ENCODE results near the gene FAM83E.
A peak's percentile ranks its signal among the peaks of the same experiment; 100 is the strongest.
"Not testable (repeated sequence)": the region's sequence is repeated elsewhere in the genome, so short reads cannot be mapped to it uniquely, and the experiment has no call there.

The FAM83E gene

GRCh38 chr19:48595171-48595570 lies 19.7 kb downstream of the FAM83E start:
- Mint-ChIP-seq H3K4me3 (no peak overlapping the region), H3K9me3 (no peaks in the 10 kb centered on the region), H3K27ac (no peak overlapping the region), H3K4me1 (peaks cover 9% of the 10 kb centered on the region), H3K27me3 (peaks cover 10% of the 10 kb centered on the region), H3K36me3 (no peaks in the 10 kb centered on the region)
- ATAC-seq = no peak

DNA sequence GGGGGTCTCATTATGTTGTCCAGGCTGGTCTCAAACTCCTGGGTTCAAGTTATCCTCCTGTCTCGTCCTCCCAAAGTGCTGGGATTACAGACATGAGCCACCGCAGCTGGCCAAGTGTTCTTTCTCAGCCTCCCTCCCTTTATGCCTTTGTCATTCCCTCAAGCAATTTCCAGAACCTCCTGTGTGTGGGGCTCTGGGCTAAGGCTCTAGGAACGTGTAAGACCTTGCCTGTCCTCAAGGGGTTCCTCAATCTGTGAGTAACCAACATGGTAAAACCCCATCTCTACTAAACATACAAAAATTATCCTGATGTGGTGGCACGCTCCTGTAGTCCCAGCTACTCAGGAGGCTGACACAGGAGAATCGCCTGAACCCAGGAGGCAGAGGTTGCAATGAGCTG lies 23.9 kb downstream of the FAM83E start:
- ATAC-seq = no peak
- no peaks in the 10 kb centered on the region for H3K9me3 Mint-ChIP-seq
- H3K36me3 Mint-ChIP-seq = no peaks in the 10 kb centered on the region
- H3K4me1 Mint-ChIP-seq = peaks cover 11% of the 10 kb centered on the region
- H3K27me3 Mint-ChIP-seq = no peaks in the 10 kb centered on the region
- no peak overlapping the region for H3K27ac Mint-ChIP-seq
- no peak overlapping the region for H3K4me3 Mint-ChIP-seq

GRCh38 chr19:48588670-48589401 lies 26.0 kb downstream of the FAM83E start:
- Mint-ChIP-seq H3K4me3 (peak overlapping the region; percentile 72), H3K9me3 (peaks cover 3% of the 10 kb centered on the region), H3K27ac (peak overlapping the region; percentile 13), H3K27me3 (peaks cover 10% of the 10 kb centered on the region), H3K36me3 (no peaks in the 10 kb centered on the region), H3K4me1 (peaks cover 18% of the 10 kb centered on the region)
- peak; percentile 88 for ATAC-seq

DNA sequence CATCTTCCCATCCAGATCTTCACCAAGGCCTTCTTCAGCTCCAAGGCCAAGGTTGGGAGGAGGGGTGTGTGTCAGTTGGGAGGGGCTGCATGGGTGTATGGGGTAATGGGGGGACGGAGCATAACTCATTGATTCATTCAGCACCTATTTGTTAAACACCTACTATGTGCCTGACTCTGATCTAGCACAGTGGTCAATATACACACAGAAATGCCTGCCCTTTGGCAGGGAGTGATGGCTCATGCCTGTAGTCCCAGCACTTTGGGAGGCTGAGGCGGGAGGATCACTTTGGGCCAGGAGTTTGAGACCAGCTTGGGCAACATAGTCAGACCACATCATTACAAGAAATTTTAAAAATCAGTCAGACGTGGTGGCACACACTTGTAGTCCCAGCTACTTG lies 27.5 kb downstream of the FAM83E start:
- no peaks in the 10 kb centered on the region for H3K36me3 Mint-ChIP-seq
- H3K4me3 Mint-ChIP-seq = no peak overlapping the region
- H3K27me3 Mint-ChIP-seq = peaks cover 16% of the 10 kb centered on the region
- no peak overlapping the region for H3K27ac Mint-ChIP-seq
- ATAC-seq = no peak
- H3K9me3 Mint-ChIP-seq = peaks cover 3% of the 10 kb centered on the region
- H3K4me1 Mint-ChIP-seq = peaks cover 19% of the 10 kb centered on the region

- Mint-ChIP-seq H3K27me3 (peaks cover 19% of the 10 kb centered on the region), H3K27ac (no peak overlapping the region), H3K4me1 (peaks cover 8% of the 10 kb centered on the region), H3K4me3 (no peak overlapping the region), H3K9me3 (peaks cover 3% of the 10 kb centered on the region), H3K36me3 (no peaks in the 10 kb centered on the region)
- no peak for ATAC-seq
Measured at GRCh38 chr19:48582168-48582567, 32.7 kb downstream of the FAM83E start.

GRCh38 chr19:48578891-48579290 lies 36.0 kb downstream of the FAM83E start:
- Mint-ChIP-seq H3K4me3 (no peak overlapping the region), H3K9me3 (no peaks in the 10 kb centered on the region), H3K27me3 (peaks cover 10% of the 10 kb centered on the region), H3K27ac (no peak overlapping the region), H3K36me3 (no peaks in the 10 kb centered on the region), H3K4me1 (peaks cover 2% of the 10 kb centered on the region)
- no peak for ATAC-seq

DNA sequence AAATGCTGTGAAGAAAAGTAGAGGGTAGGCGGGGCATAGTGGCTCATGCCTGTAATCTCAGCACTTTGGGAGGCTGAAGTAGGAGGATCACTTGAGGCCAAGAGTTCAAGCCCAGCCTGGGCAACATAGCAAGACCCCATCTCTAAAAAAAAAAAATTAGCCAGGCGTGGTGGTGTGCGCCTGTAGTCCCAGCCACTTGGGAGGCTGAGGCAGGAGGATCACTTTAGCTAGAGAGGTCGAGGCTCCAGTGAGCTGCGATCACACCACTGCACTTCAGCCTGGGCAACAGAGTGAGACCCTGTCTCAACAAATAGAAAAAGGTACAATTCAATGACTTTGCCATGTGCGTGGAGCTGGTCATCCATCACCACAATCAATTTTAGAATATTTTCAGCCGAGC lies 37.0 kb downstream of the FAM83E start:
- H3K36me3 Mint-ChIP-seq, H3K9me3 Mint-ChIP-seq, ATAC-seq, H3K27ac Mint-ChIP-seq, H3K4me3 Mint-ChIP-seq, H3K27me3 Mint-ChIP-seq, H3K4me1 Mint-ChIP-seq: not testable (repeated sequence)

DNA sequence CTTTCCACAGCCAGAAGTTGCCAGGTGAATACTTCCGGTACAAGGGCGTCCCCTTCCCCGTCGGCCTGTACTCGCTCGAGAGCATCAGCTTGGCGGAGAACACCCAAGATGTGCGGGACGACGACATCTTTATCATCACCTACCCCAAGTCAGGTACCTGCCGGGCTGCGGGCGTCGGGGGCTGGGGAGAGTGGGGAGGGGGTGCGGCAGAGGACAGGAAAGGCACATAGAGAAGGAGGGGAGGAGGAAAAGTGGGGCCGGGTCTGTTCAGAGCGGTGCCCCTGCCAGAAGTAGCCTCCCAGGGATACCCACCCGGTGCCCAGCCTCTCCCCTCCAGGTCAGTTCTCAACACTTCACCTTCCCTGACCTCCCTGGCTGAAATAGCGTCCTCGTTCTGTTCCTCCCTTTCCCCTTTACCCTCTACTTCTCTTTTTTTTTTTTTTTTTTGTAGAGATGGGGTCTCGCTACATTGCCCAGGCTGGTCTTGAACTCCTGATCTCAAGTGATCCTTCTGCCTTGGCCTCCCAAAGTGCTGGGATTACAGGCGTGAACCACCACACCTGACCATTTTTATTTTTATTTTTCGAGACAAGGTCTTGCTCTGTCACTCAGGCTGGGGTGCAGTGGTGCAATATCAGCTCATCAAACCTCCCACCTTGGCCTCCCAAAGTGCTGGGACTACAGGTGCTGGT lies 38.8 kb downstream of the FAM83E start:
- H3K4me1 Mint-ChIP-seq = no peaks in the 10 kb centered on the region
- no peak overlapping the region for H3K27ac Mint-ChIP-seq
- H3K4me3 Mint-ChIP-seq = no peak overlapping the region
- no peaks in the 10 kb centered on the region for H3K27me3 Mint-ChIP-seq
- no peaks in the 10 kb centered on the region for H3K36me3 Mint-ChIP-seq
- H3K9me3 Mint-ChIP-seq = no peaks in the 10 kb centered on the region
- ATAC-seq = no peak

GRCh38 chr19:48573163-48573505 lies 41.7 kb downstream of the FAM83E start:
- H3K27me3 Mint-ChIP-seq = peaks cover 7% of the 10 kb centered on the region
- H3K4me3 Mint-ChIP-seq = no peak overlapping the region
- H3K36me3 Mint-ChIP-seq = no peaks in the 10 kb centered on the region
- H3K4me1 Mint-ChIP-seq = no peaks in the 10 kb centered on the region
- ATAC-seq = no peak
- no peaks in the 10 kb centered on the region for H3K9me3 Mint-ChIP-seq
- H3K27ac Mint-ChIP-seq = no peak overlapping the region

GRCh38 chr19:48571378-48572162 lies 43.3 kb downstream of the FAM83E start:
- no peaks in the 10 kb centered on the region for H3K36me3 Mint-ChIP-seq
- H3K4me3 Mint-ChIP-seq = no peak overlapping the region
- no peaks in the 10 kb centered on the region for H3K4me1 Mint-ChIP-seq
- no peak overlapping the region for H3K27ac Mint-ChIP-seq
- peaks cover 20% of the 10 kb centered on the region for H3K27me3 Mint-ChIP-seq
- ATAC-seq = no peak
- H3K9me3 Mint-ChIP-seq = no peaks in the 10 kb centered on the region

DNA sequence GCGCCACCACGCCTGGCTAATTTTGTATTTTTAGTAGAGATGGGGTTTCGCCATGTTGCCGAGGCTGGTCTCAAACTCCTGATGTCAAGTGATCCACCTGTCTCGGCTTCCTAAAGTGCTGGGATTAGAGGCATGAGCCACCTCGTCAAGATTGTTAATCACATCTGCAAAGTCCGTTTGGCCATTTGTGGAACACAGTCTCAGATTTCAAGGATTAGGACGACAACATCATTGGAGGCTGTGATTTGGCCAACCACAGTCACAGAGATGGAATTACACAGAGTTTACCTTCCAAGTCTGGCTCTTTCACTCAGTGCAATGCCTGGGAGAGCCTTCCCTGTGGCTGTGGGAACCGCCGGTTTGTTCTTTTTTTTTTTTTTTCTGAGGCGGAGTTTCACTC lies 45.1 kb downstream of the FAM83E start:
- H3K27ac Mint-ChIP-seq = no peak overlapping the region
- no peak overlapping the region for H3K4me3 Mint-ChIP-seq
- no peaks in the 10 kb centered on the region for H3K9me3 Mint-ChIP-seq
- no peak for ATAC-seq
- peaks cover 35% of the 10 kb centered on the region for H3K27me3 Mint-ChIP-seq
- no peaks in the 10 kb centered on the region for H3K4me1 Mint-ChIP-seq
- no peaks in the 10 kb centered on the region for H3K36me3 Mint-ChIP-seq

GRCh38 chr19:48568345-48568886 lies 46.5 kb downstream of the FAM83E start:
- H3K4me1 Mint-ChIP-seq = no peaks in the 10 kb centered on the region
- no peaks in the 10 kb centered on the region for H3K9me3 Mint-ChIP-seq
- no peak overlapping the region for H3K4me3 Mint-ChIP-seq
- peaks cover 36% of the 10 kb centered on the region for H3K27me3 Mint-ChIP-seq
- no peaks in the 10 kb centered on the region for H3K36me3 Mint-ChIP-seq
- H3K27ac Mint-ChIP-seq = no peak overlapping the region
- ATAC-seq = peak; percentile 8

GRCh38 chr19:48565090-48565489 lies 49.8 kb downstream of the FAM83E start:
- no peaks in the 10 kb centered on the region for H3K4me1 Mint-ChIP-seq
- no peaks in the 10 kb centered on the region for H3K36me3 Mint-ChIP-seq
- peaks cover 36% of the 10 kb centered on the region for H3K27me3 Mint-ChIP-seq
- H3K9me3 Mint-ChIP-seq = no peaks in the 10 kb centered on the region
- H3K4me3 Mint-ChIP-seq = no peak overlapping the region
- no peak for ATAC-seq
- no peak overlapping the region for H3K27ac Mint-ChIP-seq

Measured in stimulated activated memory B cell treated with anti-CD40 and anti-IgM and Interleukin-4, amounts not matched to agents 10 μg/mL and 1 μg/mL and 100 μg/mL, for 72 hours (primary cell).